Small intestine (tissue), 7 donors: Measurements from ENCODE around the gene C1orf50. TPM values are rescaled to one million over a fixed set of nuclear protein-coding genes. Genes with fewer than 3 reads are reported as not detected.

Experiments
- DNase-seq, 2 donors: peaks; one replicate each; pipeline versions ENCODE4 v3.0.0 to v3.0.0-alpha.2; 2013
- FAIRE-seq: peaks from 2 replicates; lab custom pipeline; 2012; peaks lifted over from hg19 to GRCh38; lab: Jason Lieb, UNC
- H3K27ac ChIP-seq, 3 donors: one replicate each; pipeline ENCODE4 v1.5.1; 2013; ENCODE audit warnings: low read length in 2 of 3, mild to moderate bottlenecking in 2 of 3, control low read depth in 1 of 3, inconsistent platforms in 1 of 3, low read depth in 1 of 3, moderate library complexity in 1 of 3
- H3K27me3 ChIP-seq, 3 donors: one replicate each; pipeline ENCODE4 v1.6.1; 2013; ENCODE audit warnings: low read length in 3 of 3, inconsistent platforms in 1 of 3; ENCODE audit not compliant: control insufficient read depth in 3 of 3, insufficient read depth in 3 of 3
- H3K36me3 ChIP-seq, 3 donors: one replicate each; pipeline ENCODE4 v1.6.1; 2013; ENCODE audit warnings: low read length in 3 of 3, inconsistent platforms in 1 of 3, low read depth in 1 of 3, mild to moderate bottlenecking in 1 of 3, moderate library complexity in 1 of 3; ENCODE audit not compliant: control insufficient read depth in 3 of 3, insufficient read depth in 2 of 3
- H3K4me1 ChIP-seq, 3 donors: one replicate each; pipeline ENCODE4 v1.6.1; 2013; ENCODE audit warnings: low read length in 2 of 3, inconsistent platforms in 1 of 3, low read depth in 1 of 3, mild to moderate bottlenecking in 1 of 3, moderate library complexity in 1 of 3; ENCODE audit not compliant: control insufficient read depth in 3 of 3, insufficient read depth in 2 of 3
- H3K4me3 ChIP-seq, 3 donors: one replicate each; pipeline ENCODE4 v1.5.1; 2013; ENCODE audit warnings: low read length in 3 of 3, control low read depth in 1 of 3, inconsistent platforms in 1 of 3, low read depth in 1 of 3, mild to moderate bottlenecking in 1 of 3, moderate library complexity in 1 of 3
- H3K9me3 ChIP-seq, 2 donors: one replicate each; pipeline ENCODE4 v1.6.1; 2013; ENCODE audit warnings: low read depth in 1 of 2, low read length in 1 of 2; ENCODE audit not compliant: control insufficient read depth in 2 of 2, insufficient read depth in 1 of 2
- WGBS, 3 donors: extraction: QIAGEN DNeasy Blood & Tissue Kit; methylation state at CpG; one replicate each; pipeline ENCODE4 v1.1.7; 2013; 5-methylcytosine and 5-hydroxymethylcytosine counted together
- polyA plus RNA-seq, 4 donors: library from polyadenylated mRNA; stranded (reverse) in 3 of 4; unstranded in 1 of 4; fragments of 200-250 nt in 3 of 4; fragments of 120-200 nt in 1 of 4; gene quantifications; one replicate each; pipeline versions ENCODE4 v1.2.1 to v1.2.3, GENCODE V29; 2013
- donor health status: healthy with polysubstance abuse.
- donor health status: control.
- donor health status: control.
- donor health status: Bipolar disorder and iron deficiency.
- donor health status: healthy.

Gene C1orf50
- polyA plus RNA-seq, 4 donors = 3.9 to 9.1 (median 5.0) TPM

GRCh38 chr1:42759114-42759513 lies 7.9 kb upstream of the C1orf50 start:
- DNase-seq (no peak), FAIRE-seq (no peak)
- WGBS, 3 donors = 76 to 89% (median 86%) methylated on average over 9 of the region's 9 CpGs
- Histone ChIP-seq H3K27me3 (no peaks in the 10 kb centered on the region), H3K9me3 (no peaks in the 10 kb centered on the region), H3K4me3 (no peak overlapping the region), H3K27ac (no peak overlapping the region), H3K36me3 (peaks cover 2 to 35% (median 12%) of the 10 kb centered on the region in 3 donors), H3K4me1 (no peaks in the 10 kb centered on the region)

GRCh38 chr1:42761567-42761966 lies 5.5 kb upstream of the C1orf50 start:
- FAIRE-seq (no peak), DNase-seq (no peak)
- H3K27ac ChIP-seq = no peak overlapping the region
- H3K4me3 ChIP-seq = no peak overlapping the region
- WGBS, 3 donors = 94 to 99% (median 95%) methylated on average over 4 of the region's 4 CpGs
- H3K9me3 ChIP-seq = no peaks in the 10 kb centered on the region
- H3K4me1 ChIP-seq = peaks cover 0 to 5% (median 0%) of the 10 kb centered on the region in 3 donors
- H3K36me3 ChIP-seq = peaks cover 0 to 19% (median 7%) of the 10 kb centered on the region in 3 donors
- H3K27me3 ChIP-seq = no peaks in the 10 kb centered on the region

GRCh38 chr1:42762269-42762668 lies 4.8 kb upstream of the C1orf50 start:
- no peak for FAIRE-seq
- H3K4me1 ChIP-seq = peaks cover 0 to 5% (median 0%) of the 10 kb centered on the region in 3 donors
- 55 to 56% (median 55%) methylated on average over 5 of the region's 5 CpGs for WGBS, 3 donors

GRCh38 chr1:42765269-42765668 lies 1.8 kb upstream of the C1orf50 start:
- H3K4me3 ChIP-seq = peak overlapping the region in 1 of 3 donors; percentile 84
- FAIRE-seq = no peak
- H3K27ac ChIP-seq = peak overlapping the region in 1 of 3 donors; percentile 45
- no peaks in the 10 kb centered on the region for H3K9me3 ChIP-seq
- H3K36me3 ChIP-seq = peaks cover 0 to 17% (median 0%) of the 10 kb centered on the region in 3 donors
- no peaks in the 10 kb centered on the region for H3K27me3 ChIP-seq
- peaks cover 0 to 11% (median 10%) of the 10 kb centered on the region in 3 donors for H3K4me1 ChIP-seq
- WGBS, 3 donors = 53 to 77% (median 61%) methylated on average over 7 of the region's 7 CpGs
- no peak for DNase-seq

More at GRCh38 chr1:42762269-42762668, 4.8 kb upstream of the C1orf50 start:
- no peaks in the 10 kb centered on the region for H3K27me3 ChIP-seq
- no peak overlapping the region for H3K27ac ChIP-seq
- H3K36me3 ChIP-seq = peaks cover 0 to 18% (median 7%) of the 10 kb centered on the region in 3 donors
- no peak for DNase-seq
- H3K4me3 ChIP-seq = no peak overlapping the region
- no peaks in the 10 kb centered on the region for H3K9me3 ChIP-seq

- WGBS, 3 donors = 1 to 2% (median 2%) methylated on average over 39 to 44 of the region's 44 CpGs
- peak; percentile 21 to 59 for DNase-seq
- FAIRE-seq = no peak
These were observed 963 bp upstream of the C1orf50 start for GRCh38 chr1:42765832-42766740.

GRCh38 chr1:42767510-42768000 lies 506 bp downstream of the C1orf50 start:
- Histone ChIP-seq H3K27me3 (no peaks in the 10 kb centered on the region), H3K36me3 (peaks cover 0 to 12% (median 0%) of the 10 kb centered on the region in 3 donors), H3K4me1 (peaks cover 0 to 11% (median 10%) of the 10 kb centered on the region in 3 donors), H3K4me3 (peak overlapping the region; percentile 84 to 97 (median 94)), H3K27ac (peak overlapping the region; percentile 90 to 96 (median 92)), H3K9me3 (no peaks in the 10 kb centered on the region)
- WGBS, 3 donors = 1 to 2% (median 2%) methylated on average over 19 to 23 of the region's 23 CpGs
- FAIRE-seq = no peak
- DNase-seq = peak; percentile 39 to 79

More at GRCh38 chr1:42765832-42766740, 963 bp upstream of the C1orf50 start:
- Histone ChIP-seq H3K27ac (peak overlapping the region; percentile 16 to 86 (median 76)), H3K4me1 (peaks cover 0 to 11% (median 10%) of the 10 kb centered on the region in 3 donors), H3K4me3 (peak overlapping the region; percentile 67 to 97 (median 84)), H3K27me3 (no peaks in the 10 kb centered on the region), H3K9me3 (no peaks in the 10 kb centered on the region), H3K36me3 (peaks cover 0 to 17% (median 0%) of the 10 kb centered on the region in 3 donors)

- H3K4me3 ChIP-seq = peak overlapping the region in 2 of 3 donors; percentile 84 to 97
- no peak for FAIRE-seq
- DNase-seq = no peak
- H3K27me3 ChIP-seq = no peaks in the 10 kb centered on the region
- 72 to 85% (median 80%) methylated on average over 2 of the region's 2 CpGs for WGBS, 3 donors
- peak overlapping the region in 1 of 3 donors; percentile 96 for H3K27ac ChIP-seq
- no peaks in the 10 kb centered on the region for H3K9me3 ChIP-seq
- peaks cover 0 to 11% (median 10%) of the 10 kb centered on the region in 3 donors for H3K4me1 ChIP-seq
- H3K36me3 ChIP-seq = peaks cover 0 to 10% (median 0%) of the 10 kb centered on the region in 3 donors
These were observed 1.1 kb downstream of the C1orf50 start for GRCh38 chr1:42768172-42768571.

GRCh38 chr1:42769811-42770210 lies 2.8 kb downstream of the C1orf50 start:
- Histone ChIP-seq H3K4me3 (no peak overlapping the region), H3K27me3 (no peaks in the 10 kb centered on the region), H3K27ac (no peak overlapping the region), H3K36me3 (peaks cover 0 to 13% (median 4%) of the 10 kb centered on the region in 3 donors), H3K9me3 (no peaks in the 10 kb centered on the region), H3K4me1 (peaks cover 0 to 10% (median 8%) of the 10 kb centered on the region in 3 donors)
- DNase-seq = peak in 1 of 2 donors; percentile 61
- no peak for FAIRE-seq
- 76 to 89% (median 82%) methylated on average over 3 of the region's 3 CpGs for WGBS, 3 donors
